Fibroblast of skin of back (primary cell): ENCODE results near the gene GPR89A.
"Not testable (repeated sequence)": the region's sequence is repeated elsewhere in the genome, so short reads cannot be mapped to it uniquely, and the experiment has no call there.

Source experiments
- DNase-seq: peaks from one replicate; pipeline ENCODE4 v3.0.0-alpha.2; 2013

GPR89A gene

GRCh38 chr1:145718465-145718864, 110.7 kb downstream of the GPR89A start:
- not testable (repeated sequence) for DNase-seq

GRCh38 chr1:145719230-145720079, 111.7 kb downstream of the GPR89A start, which contains the start of gene CD160:
TSS of gene CD160 (plus strand) at chr1:145719499. CDS start at chr1:145728328, 8,829 bp downstream.
- DNase-seq = no peak
